GM12878 (cell line): ENCODE data around the gene BTG2. TPM values are rescaled to one million over a fixed set of nuclear protein-coding genes. Genes with fewer than 3 reads are reported as not detected.

Experiments
- ASH2L ChIP-seq: fragments of 300-600, 200-600 bp; sonication (generic); IDR thresholded peaks from 2 replicates; pipeline ENCODE4 v1.6.1; 2017; ENCODE audit warnings: low read depth, mild to moderate bottlenecking, borderline replicate concordance
- BMI1 ChIP-seq: fragments of 450-650 bp; IDR thresholded peaks from 2 replicates; pipeline ENCODE4 v1.6.1; 2016; ENCODE audit warnings: mild to moderate bottlenecking, moderate library complexity, borderline replicate concordance
- MLLT1 ChIP-seq: fragments of 450-650 bp; IDR thresholded peaks from 2 replicates; pipeline ENCODE4 v1.6.1; 2016; ENCODE audit warnings: mild to moderate bottlenecking
- MTA2 ChIP-seq: fragments of 450-650 bp; IDR thresholded peaks from 2 replicates; pipeline ENCODE4 v1.6.1; 2016; ENCODE audit warnings: low read depth, mild to moderate bottlenecking, moderate library complexity
- POLR2AphosphoS2 ChIP-seq: IDR thresholded peaks from 2 replicates; pipeline ENCODE4 v1.6.1; 2011; ENCODE audit warnings: low read depth, mild to moderate bottlenecking, low read length, improper control_type of control experiment, moderate library complexity
- RELB ChIP-seq: fragments of 450-650 bp; IDR thresholded peaks from 2 replicates; pipeline ENCODE4 v1.6.1; 2017; ENCODE audit warnings: low read depth, mild to moderate bottlenecking, moderate library complexity
- REST ChIP-seq: IDR thresholded peaks from 2 replicates; pipeline ENCODE4 v1.6.1; 2012; ENCODE audit warnings: mild to moderate bottlenecking, low read depth, low read length
- SMARCA5 ChIP-seq: fragments of 450-650 bp; IDR thresholded peaks from 2 replicates; pipeline ENCODE4 v1.6.1; 2017; ENCODE audit warnings: mild to moderate bottlenecking
- STAT1 ChIP-seq: fragments of 450-650 bp; conservative IDR thresholded peaks from 2 replicates; pipeline ENCODE4 v1.6.1; 2014; ENCODE audit warnings: antibody characterized with exemption, mild to moderate bottlenecking
- TBL1XR1 ChIP-seq: IDR thresholded peaks from 2 replicates; pipeline ENCODE4 v1.6.1; 2012; ENCODE audit warnings: low read depth, low read length, improper control_type of control experiment
- ZBTB40 ChIP-seq: fragments of 450-650 bp; IDR thresholded peaks from 2 replicates; pipeline ENCODE4 v1.6.1; 2016; ENCODE audit warnings: mild to moderate bottlenecking, moderate library complexity, borderline replicate concordance
- ZNF592 ChIP-seq: fragments of 450-650 bp; IDR thresholded peaks from 2 replicates; pipeline ENCODE4 v1.6.1; 2017; ENCODE audit warnings: mild to moderate bottlenecking, moderate library complexity
- polyA plus RNA-seq, 11 experiments: library from polyadenylated mRNA; depleted of rRNA in 4 of 11; unstranded in 6 of 11; stranded (reverse) in 5 of 11; fragments of >200 nt; fragmentation: Nextera tagmentation in 4 of 11; fragmentation: Illumina TruSeq in 1 of 11; extraction: Ambion mirVana in 4 of 11; extraction: Trizol in 1 of 11; gene quantifications; 1 replicate in 1 of 11; 2 replicates in 10 of 11; pipeline versions ENCODE4 v1.2.1 to v1.2.3, GENCODE V29; 2011 to 2016; ENCODE audit warnings: inconsistent platforms in 2 of 11, missing spikeins in 2 of 11, low read depth in 1 of 11
- total RNA-seq, 4 experiments: library from RNA; depleted of rRNA in 3 of 4; stranded (reverse); fragments of >200 nt in 3 of 4; fragmentation: Illumina TruSeq in 1 of 4; extraction: Trizol in 1 of 4; gene quantifications; 2 replicates each; pipeline versions ENCODE4 v1.2.1 to v1.2.3, GENCODE V29; 2013 to 2021

Gene BTG2
- total and polyA plus RNA-seq, 10 of the 15 experiments (the other 5 are each of a cell fraction or from before 2014, with no cell fraction given) = 23.3 to 160 (median 98.1) TPM

GRCh38 chr1:203289982-203290260 lies 15.4 kb upstream of the BTG2 start (continued):
- 0 out of 2 replicates have a peak, but pooled peaks have one; percentile 18 for TF ChIP-seq POLR2AphosphoS2
- no peak for TF ChIP-seq REST
- peak; percentile 90; the same call in 1 of the 2 replicates for TF ChIP-seq MLLT1
- 0 out of 2 replicates have a peak, but pooled peaks have one; percentile 23 for TF ChIP-seq ZBTB40
- TF ChIP-seq MTA2 = no peak
- no peak for TF ChIP-seq BMI1
- 0 out of 2 replicates have a peak, but pooled peaks have one; percentile 83 for TF ChIP-seq SMARCA5
- TF ChIP-seq TBL1XR1 = no peak
- TF ChIP-seq STAT1 = no peak
- no peak for TF ChIP-seq ZNF592
- TF ChIP-seq RELB = no peak
- no peak for TF ChIP-seq ASH2L
